Measurements from ENCODE around the gene COL5A3.

The COL5A3 gene

Small RNA genes within 50 kb of the gene (small RNA-seq; reads per million reads assigned to genes)
- 0 reads per million in 2 experiments for gene MIR5589
